GM19455 (cell line): ENCODE measurements around the gene RABGAP1.

Experiments used
- ATAC-seq: cut with Tn5 transposase; IDR thresholded peaks from one replicate; pipeline ENCODE4 v1.9.1; 2021; ENCODE audit not compliant: unreplicated experiment

RABGAP1 gene

GRCh38 chr9:123108976-123109375 is 168.2 kb downstream of the RABGAP1 start:
- ATAC-seq = no peak

GRCh38 chr9:123109540-123110279 is 168.9 kb downstream of the RABGAP1 start:
- ATAC-seq = no peak

DNA sequence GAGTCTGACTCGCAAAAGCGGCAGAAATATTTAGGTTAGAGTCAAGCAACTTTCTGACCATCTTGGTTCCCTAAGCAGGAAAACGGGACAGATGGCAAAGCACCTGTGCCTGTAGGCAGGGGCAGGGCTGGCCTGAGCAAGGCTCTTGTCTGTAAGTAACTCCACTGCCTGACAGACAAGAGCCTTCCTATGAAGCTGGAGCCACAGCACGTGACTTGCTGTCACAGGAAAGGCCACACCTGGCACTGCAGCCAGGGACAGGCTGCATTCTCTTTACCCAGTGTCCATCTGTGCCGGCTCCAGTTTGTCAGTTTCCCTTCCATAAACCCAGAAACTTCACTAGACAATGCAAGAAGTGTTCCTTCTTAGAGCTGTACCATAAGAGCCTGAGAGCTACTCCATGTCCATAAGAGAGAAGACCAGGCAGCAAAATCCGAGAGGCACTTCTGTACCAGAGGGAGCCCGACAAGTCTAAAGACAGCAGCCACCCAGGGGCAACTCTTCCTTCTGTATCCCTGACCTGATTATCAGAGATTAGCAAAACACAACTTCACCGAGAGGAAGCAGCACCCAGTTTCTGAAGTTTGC is 170.7 kb downstream of the RABGAP1 start:
- no peak for ATAC-seq

- ATAC-seq = no peak
Observed at GRCh38 chr9:123112015-123112975, 171.5 kb downstream of the RABGAP1 start.

GRCh38 chr9:123113185-123113584 is 172.4 kb downstream of the RABGAP1 start:
- no peak for ATAC-seq

- ATAC-seq = no peak
Observed at GRCh38 chr9:123115146-123115913, 174.5 kb downstream of the RABGAP1 start.

DNA sequence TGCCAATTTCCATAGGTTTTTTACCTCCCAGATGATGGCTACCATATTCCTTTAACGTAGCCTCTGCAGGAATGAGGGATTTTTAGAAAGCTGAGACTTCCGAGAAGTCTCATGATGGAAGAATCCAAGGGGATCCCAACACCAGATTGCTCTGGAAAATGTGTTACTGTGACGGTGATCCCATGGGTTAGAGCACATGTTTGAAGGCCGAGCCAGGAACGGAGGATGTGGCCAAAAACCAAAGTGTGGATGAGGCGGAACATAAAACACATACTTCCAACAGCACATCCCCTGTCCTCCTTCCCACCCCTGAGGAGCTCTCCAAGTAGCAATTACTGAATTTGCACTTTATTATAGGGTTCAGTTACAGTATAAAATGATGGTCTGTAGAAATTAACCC is 175.2 kb downstream of the RABGAP1 start:
- no peak for ATAC-seq

DNA sequence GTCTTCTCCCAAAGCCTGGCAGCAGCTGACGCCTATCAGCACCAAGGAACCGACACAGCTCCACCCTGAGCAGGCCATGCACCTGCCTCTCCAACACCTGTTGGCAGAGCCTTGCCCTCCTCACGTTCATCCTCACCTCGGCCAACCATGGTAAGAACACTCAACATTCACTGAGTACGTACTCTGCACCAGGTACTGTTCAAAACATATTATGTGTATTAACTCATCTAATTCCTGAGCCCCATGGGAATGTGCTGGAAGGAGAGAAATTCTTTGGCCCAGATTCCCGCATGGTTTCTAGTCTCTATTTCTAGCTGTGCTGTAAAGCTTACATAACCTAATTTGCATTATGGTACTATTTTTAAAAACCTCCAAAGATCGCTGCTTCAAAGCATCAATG is 178.7 kb downstream of the RABGAP1 start:
- ATAC-seq = no peak

- ATAC-seq = no peak
Observed at GRCh38 chr9:123120131-123120530, 179.3 kb downstream of the RABGAP1 start.

DNA sequence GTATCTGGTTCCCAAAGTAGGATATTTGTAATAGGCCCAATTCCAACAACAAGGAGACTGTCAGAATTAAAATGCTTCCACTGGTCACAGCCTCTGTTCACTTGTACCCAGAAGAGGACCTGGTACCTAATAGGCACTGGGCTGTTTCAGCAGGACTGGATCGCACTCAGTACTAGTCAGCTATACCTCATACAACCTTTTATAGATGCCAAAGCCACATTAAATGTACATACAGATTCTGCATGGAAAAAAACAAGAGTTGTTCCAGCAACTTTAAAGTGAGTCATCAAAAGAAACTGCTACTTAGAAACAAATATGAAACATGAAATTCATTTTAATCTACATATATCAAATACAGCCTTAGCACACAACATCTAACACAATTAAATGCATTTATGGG is 180.1 kb downstream of the RABGAP1 start:
- ATAC-seq = no peak

- no peak for ATAC-seq
Observed at GRCh38 chr9:123121457-123121856, 180.6 kb downstream of the RABGAP1 start.

DNA sequence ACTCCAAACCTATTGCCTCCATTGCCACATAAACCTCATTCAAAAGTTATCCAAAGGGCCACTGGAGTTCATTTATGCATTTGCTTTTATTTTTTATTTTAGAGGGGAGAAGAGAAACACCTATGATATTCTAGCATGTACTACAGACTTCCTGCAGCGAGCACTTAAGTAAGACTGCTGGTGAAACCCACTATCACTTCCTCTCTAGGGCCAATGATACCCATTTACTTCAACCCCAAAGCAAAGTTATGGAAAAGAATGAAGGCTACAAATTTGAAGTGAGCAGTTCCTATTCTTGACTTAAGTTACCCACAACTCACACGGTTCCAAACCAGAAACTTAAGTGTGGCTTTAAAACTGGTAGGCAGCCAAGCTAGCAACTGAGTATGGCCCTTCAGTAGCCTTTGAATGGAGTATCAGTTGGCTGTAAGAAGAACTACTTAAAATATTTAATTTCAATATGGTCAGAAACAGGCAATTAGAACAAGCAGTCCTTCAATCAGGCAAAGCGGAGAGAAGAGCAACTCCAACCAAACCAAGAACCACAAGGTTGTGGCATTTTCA is 186.8 kb downstream of the RABGAP1 start:
- ATAC-seq = no peak

DNA sequence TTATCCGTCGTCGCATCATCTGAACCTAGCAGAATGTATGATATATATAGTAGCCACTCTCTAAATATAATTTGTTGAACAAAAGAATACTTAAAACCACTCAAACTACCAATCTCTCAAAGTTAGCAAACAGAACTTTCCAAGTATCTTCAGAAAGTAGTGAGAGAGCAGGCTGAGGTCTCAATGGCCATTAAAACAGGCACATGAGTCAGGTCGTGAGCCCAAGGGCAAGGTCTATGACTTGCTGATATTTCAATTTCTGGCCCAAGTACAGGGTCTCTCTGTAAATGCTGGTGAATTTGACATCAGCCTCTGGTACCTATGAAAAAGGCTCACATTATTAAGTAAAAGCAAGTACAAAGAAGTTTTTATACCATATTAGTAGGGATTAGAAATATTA is 187.8 kb downstream of the RABGAP1 start:
- ATAC-seq = no peak

DNA sequence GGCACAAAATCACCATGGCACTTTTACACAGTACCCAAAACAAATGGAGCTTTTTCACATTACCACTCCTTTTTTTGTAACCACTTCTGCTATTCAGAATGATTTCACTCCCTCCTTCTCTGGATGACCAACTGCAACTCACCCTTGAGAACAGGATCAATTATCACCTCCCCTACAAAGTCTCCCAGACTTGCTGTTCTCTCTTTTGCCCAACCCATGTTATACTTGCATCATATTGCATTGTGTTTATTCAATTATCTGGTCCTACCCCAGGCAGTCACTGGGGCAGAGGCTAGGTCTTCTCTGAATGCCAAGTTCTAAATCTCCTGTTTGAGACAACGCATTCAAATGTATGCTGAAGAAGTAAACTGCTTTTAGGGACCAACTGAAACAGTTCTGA is 188.6 kb downstream of the RABGAP1 start:
- no peak for ATAC-seq

GRCh38 chr9:123131258-123131657 is 190.4 kb downstream of the RABGAP1 start:
- ATAC-seq = no peak

DNA sequence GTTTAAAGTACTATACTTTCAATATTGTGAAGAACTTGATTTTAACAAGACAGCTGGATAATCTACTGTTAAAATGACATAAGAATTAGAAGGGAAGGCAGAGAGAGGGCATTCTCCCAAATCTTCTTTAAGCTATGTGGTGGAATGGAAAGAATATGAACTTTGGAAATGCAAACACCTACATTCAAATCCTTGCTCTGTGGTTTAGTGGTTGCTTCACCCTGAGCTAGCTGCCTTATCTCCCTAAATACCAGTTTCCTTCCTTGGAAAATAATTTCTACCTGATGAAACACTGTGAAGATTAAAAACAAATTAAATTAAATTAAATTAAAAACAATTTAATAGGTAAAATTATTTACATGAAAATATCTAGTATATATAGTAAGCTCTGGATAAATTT is 191.2 kb downstream of the RABGAP1 start:
- ATAC-seq = no peak

GRCh38 chr9:123132696-123133095 is 191.9 kb downstream of the RABGAP1 start:
- no peak for ATAC-seq

GRCh38 chr9:123135430-123135829 is 194.6 kb downstream of the RABGAP1 start:
- no peak for ATAC-seq

- ATAC-seq = no peak
Observed at GRCh38 chr9:123138163-123138562, 197.3 kb downstream of the RABGAP1 start.

GRCh38 chr9:123149067-123149466 is 208.2 kb downstream of the RABGAP1 start:
- ATAC-seq = no peak
